GM19324 (cell line): ENCODE data around the gene NEUROG3.

Experiments
- ATAC-seq: cut with Tn5 transposase; IDR thresholded peaks from one replicate; pipeline ENCODE4 v1.9.1; 2021; ENCODE audit warnings: mild to moderate bottlenecking, moderate library complexity; ENCODE audit not compliant: unreplicated experiment, low FRiP score

The NEUROG3 gene, protein sequence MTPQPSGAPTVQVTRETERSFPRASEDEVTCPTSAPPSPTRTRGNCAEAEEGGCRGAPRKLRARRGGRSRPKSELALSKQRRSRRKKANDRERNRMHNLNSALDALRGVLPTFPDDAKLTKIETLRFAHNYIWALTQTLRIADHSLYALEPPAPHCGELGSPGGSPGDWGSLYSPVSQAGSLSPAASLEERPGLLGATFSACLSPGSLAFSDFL

DNA sequence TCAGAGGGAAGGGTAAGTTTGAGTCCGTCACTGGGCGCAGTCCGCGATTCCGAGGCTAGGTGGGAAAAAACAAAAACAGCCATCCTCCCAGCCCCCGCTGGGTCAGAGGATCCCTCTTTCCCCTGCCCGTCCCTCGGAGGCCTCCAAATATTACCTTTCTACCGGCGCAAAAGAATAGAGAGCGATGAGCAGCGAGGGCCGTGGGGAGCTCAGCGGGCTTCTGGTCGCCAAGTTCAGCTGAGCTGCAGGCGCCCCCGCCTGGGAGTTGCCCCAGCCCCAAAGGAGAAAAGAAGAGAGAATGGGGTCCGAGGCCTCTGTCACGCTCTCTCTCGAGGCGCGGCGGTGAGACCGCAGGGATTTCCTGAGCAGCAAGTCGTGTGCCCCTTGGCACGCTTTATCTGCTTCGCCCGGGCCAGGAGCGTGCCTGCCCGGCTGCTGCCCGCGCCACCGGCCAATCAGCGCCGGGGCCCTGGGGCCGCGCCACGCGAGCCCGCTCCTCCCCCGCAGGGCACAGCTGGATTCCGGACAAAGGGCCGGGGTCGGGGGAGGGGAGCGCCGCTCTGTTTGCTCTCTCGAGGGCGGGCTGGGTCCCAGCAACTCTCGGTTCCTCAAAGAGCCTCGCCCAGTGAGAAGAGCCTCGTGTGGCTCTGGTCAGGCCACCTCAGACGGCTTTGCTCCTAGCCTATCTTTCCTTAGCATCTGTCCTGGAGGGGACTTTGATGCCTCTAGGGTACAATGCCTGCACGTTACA, at the start of gene NEUROG3:
TSS of gene NEUROG3 (minus strand) at position 367 of the 751 bp plus-strand sequence. CDS start 379 bp downstream, outside the sequence.
- ATAC-seq: peak; percentile 65

DNA sequence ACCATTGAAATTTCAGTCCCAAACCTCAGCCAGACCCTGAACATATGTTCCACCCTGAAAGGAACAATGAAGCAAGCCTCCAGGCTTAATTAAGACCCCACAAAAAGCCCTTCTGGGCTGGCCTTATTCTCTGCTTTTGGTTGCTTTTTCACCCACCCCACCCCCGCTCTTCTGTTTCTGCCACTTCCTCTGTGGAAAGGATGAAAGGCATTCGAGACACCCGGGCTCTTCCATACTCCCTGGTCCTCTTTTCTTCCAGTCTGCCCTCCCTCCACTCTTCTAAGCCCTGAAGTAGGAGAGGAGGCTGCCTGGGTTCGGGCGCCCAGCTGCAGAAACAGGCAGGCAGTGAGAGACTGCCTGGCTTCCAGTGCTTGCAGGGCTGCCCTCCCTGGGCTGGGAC, 47.4 kb upstream of the NEUROG3 start:
- ATAC-seq: no peak

DNA sequence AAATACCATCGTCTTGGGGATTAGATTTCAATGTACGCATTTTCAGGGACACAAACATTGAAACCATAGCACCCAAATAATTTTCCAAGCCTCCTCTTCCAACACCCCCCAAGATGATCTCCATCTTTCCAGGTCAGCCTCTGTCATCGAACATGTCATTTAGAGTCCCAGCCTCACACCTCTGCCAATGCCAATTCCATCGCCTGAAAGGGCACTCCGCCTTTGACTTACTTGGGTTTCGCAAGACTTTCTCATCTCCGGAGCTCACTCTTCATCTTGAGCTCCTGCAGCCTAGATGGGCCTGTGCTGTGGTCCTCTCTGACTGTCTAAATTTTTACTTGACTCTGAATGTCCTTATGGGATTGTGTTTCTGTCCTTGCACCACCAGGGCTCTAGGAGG, 46.4 kb upstream of the NEUROG3 start:
- ATAC-seq: no peak

DNA sequence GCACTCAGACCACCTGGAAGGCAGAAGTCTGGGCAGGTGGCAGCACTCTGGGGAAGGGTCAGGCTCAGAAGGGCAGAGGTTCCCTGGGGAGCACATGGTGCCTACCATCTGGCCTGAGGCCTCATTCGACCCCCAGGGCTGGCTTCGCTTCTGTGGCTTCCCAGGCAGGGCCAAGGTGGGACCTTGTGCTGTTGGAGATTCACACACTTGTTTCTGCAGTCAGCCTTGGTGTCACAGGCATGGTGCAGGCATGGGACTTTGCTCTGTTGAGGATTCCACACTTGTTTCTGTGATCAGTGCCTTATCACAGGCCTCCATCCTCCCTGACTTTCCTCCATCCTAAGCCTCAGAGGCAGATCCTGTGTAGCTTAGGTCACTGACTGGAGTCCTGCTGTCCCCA, 45.5 kb upstream of the NEUROG3 start:
- ATAC-seq: no peak

DNA sequence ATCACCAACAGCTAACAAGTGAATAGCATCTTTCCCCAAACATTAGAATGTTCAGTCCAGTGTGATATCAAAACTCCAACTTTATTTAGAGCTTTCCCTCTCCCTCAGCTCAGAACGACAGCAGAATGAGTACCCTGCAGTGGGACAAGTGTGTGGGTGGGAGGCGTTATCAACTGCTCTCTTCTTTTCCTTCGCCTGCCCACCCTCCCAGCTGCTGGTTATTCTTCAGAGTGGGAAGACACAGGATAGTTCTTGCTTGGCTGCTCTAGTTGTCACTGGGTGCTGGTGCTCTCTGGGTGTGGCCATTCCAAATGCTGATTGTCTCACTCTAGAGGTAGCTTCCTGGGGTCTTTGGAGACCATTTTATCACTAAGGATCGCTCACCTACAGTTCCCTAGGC, 43.1 kb upstream of the NEUROG3 start:
- ATAC-seq: no peak

DNA sequence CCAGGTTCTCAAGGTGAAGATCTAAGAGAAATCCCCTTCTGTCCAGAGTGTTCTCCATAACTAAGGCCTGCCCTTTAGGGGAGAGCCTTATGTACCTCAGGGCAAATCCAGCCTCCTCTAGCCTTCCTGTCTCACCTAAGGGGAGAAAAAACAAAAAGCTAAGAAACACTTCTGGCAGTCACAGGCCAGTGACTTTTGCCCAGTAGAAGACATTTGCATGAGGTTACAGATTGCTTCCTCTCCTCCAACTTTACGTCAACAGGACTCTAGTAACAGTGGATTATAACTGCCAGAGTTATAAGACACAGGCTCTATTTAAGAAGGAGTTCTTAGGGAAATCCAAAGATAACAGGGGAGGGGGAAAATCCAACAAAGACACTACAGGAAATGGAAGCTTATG, 40.9 kb upstream of the NEUROG3 start:
- no peak for ATAC-seq

DNA sequence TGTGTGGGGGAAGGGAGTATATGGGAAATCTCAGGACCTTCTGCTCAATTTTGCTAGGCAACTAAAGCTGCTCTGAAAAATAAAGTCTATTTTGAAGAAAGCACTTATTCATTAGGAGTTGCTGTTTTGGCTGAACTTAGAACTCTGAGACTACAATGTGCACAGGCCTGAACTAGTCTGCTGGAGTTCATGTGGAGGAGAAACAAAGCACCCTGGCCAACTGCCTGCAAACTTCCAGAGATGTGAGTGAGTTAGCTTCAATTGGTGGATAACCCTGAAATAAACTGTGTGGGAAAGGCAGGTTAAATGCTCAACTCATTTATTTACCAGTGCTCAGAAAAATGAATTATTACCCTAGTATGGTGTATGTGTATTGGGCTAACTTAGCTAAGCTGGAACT, 39.5 kb upstream of the NEUROG3 start:
- ATAC-seq: no peak

DNA sequence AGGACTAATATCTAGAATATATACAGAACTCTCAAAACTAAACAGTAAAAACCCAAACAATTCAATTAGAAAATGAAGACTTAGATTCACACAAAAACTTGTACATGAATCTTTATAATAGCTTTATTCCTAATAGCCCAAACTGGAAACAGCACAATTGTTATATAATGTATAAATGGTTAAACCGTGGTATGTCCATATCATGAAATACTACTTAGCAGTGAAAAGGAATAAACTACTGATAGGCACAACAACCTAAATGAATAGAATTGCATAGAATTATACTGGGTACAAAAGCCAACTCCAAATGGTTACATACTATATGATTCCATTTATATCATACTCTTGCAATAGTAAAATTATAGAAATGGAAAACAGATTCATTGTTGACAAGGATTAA, 35.9 kb upstream of the NEUROG3 start:
- ATAC-seq: no peak

DNA sequence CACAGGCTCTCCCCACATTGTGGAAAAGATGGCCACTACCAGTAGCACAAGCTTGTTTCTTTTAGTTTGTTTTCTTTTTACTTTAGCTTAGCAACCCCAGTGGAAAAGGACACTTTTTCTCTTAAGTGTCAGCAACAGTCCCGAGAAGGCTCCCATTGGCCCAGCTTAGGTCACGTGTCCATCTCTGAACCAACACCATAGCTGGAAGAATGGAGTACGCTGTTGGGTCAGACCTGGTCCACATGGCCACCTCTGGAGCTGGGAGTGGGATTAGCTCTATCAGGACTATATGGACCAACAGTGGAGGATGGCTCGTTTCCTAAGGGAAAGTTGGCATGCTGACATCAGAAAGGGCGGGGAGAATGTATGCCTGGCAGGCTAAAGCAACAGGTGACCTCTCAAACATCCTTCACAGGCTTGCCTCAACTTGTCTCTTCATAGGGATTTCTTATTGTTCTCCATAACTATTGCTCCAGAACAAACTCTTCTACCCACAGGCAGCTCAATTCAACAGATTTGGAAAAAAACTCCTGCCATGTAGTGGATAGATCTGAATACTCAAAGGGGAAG, 27.6 kb upstream of the NEUROG3 start:
- ATAC-seq: no peak

DNA sequence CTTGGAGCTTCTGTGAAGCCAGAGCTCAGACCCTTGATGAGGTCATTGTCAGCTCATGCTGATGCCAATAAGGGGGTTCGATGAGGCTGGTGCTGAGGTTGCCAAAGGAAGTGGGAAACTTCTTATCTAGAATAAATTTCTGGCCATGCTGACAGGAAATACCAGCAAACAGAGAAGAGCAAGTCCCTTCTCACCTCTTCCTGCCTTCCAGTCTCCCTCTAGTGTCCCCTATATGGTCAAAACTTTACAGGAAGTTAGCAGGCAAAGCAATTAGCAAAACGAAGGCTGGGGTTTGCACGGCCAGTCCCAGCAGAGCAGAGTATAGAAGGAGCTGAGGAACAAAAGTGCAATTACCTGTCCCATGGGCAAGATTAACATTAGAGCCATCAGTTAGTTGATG, 15.1 kb upstream of the NEUROG3 start:
- ATAC-seq: no peak

DNA sequence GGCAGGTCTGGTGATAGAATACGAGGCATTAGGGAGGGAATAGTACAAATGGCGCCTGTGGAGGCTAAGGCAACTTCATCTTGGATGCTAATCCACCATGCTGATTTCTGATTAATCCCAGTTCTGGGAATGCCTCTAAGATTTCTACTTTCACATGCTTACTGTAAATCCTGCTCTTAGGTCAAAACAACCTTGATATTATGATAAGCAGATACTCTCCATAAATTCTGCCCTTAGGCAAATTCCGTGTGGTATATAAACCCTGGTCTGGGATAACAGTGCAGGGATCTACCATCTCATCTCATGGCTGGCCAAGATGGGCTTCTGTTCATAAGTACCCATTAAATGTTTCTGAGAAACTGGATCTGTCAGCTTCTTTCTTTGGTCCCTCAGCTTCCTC, 11.4 kb upstream of the NEUROG3 start:
- ATAC-seq: no peak

DNA sequence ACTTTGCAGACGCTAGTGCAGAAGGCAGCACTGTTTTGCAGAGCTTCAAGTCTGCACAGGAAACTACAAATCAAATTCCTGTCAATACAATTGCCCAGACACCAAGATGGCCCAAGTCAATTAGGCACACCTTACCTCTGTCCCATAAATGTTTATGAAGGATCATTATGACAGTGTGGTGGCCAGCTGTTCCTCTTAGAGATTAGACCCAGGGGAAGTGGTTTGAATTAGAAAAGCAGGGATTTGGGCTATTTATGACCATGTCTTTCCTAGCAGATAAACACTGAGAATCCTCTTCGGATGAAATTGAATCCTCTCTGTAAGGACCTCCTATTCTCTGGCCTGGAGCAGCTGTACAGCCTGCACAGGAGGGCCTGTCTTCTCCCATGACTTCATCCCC, 9.9 kb upstream of the NEUROG3 start:
- no peak for ATAC-seq

DNA sequence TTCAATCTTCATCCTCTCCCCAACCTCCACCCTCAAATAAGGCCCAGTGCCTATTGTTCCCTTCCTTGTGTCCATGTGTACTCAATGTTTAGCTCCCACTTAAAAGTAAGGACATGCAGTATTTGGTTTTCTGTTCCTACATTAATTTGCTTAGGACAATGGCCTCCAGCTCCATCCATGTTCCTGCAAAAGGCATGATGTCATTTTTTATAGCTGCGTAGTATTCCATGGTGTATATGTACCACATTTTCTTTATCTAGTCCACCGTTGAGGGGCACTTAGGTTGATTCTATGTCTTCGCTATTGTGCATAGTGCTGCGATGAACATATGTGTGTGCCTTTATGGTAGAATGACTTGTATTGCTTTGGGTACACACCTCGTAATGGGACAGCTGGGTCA, 7.2 kb upstream of the NEUROG3 start:
- no peak for ATAC-seq

DNA sequence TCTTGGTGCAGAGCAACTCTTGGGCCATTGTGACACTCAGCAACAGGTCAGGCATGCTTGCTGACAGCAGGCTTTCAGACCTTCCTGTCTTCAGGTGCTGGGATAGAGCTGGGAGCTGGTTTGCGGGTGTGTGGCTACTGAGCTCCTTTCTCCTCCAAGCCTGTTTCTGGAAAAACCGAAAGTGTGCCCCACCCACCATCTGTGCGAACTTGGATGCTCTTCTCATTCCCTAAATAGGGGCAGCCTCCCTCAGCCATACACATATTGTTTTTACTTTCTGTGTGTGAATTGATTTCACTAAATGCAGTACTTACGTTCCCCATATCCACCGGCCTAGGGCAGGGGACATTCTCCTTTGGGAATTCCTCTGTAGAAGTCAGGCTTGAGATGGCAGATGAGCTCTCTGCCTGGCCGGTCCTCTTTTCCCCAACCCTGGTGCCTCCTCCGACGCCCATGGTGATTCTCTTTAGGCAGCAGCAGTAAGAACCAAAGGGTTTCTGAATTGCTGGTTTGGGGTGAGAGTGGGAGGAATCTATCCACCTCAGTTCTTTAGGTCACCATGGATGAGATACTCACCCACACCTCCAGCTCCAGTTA, 6.3 kb upstream of the NEUROG3 start:
- ATAC-seq: no peak

DNA sequence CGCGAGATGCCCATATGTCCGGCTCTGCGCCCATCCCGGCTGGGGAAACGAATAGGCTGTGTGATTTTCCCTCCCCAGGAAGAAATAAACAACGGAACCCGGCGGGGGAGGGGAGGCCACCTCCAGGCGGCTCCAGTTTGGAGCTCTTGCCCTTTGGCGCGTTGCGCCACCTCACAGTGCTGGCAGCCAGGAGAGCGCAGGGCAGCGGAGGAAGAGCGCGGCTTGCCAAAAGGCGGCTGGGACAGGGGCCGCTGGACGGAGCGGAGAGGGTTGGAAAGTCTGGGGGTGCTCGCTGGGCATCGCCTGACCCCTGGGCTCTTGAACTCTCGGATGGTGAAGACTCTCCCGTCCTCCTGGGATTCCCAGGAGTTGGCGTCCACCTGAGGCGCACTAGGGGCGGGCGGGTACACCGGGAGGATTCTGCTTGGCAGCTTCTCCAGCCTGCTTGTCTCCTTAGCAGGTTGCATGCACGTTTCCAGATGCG, 5.3 kb upstream of the NEUROG3 start:
- no peak for ATAC-seq

DNA sequence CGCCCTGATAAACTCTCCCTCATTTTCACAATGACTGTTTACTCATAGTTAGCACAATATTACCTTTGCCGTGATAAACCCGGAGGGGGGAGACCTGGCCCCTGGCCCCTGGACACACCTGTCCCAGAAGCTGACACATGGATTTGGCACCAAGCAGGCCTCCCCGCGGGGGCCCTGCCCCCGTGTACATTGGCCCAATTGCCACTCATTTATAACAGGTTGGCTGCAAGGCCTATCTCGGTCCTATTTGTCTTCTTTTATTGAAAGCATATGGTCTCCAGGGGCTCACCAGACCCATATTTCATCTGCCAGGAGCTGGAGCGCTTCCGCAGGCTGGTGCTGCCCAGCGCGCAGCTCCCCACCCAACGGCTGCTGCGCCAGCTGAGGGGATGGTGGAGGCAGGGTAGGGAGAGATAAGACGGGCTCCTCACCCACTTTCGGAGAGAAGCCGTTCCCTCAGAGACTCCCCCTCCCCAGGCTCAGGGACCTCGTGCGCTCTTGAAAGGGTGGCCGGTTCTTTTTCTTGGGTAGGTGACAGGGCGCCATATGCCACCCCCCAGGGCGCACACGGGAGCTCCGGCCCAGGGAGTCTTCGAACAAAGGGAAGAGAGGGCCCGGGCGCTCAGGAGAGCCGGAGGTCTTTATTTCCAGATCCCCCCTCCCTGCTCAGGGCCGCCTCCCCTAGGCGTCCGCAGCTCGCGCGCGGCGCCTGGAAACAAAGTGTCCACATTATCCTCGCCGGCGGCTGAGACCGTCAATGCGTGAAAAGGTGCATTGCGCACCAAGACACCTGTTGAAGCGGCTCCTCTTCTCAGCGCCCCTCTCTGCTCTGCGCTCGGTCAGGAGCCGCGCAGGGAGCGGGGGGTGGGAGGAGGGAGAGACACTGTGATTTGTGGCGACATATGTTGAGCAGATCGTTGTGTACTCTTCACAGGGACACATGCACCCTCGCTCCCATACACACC, 4.3 kb upstream of the NEUROG3 start:
- ATAC-seq: no peak

DNA sequence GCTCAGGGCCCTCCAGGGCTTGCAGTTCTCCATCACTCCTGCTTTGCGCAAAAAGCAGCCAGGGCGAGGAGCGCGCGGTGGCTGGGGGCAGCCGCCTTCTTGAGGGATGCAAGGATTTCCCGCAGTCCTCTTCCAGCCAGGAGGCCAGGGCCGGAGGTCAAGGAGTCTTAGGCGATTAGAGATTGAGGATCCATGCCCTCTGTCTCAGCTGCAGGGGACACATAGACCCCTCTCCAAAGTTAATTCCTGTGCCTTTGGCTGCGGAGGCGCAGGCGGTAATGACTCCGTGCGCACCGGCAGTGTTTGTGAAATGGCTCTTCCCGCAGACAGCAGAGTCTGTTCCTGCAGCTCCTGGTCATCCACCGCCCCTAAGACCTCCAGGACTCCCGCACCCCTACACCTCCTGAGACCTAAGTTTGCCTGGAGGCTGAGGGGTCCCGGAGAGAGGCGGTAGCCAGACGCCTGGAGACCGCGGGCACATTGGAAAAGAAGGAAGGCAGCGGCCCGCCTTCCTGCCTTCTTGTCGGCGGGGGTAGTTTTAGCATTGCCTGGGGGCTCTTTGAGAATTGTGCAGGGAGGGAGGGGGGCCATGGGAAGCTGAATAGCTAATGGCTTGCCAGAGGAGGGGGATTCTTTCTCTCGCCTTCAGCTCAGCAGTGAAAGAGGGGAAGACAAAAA, 3.3 kb upstream of the NEUROG3 start:
- ATAC-seq: no peak

DNA sequence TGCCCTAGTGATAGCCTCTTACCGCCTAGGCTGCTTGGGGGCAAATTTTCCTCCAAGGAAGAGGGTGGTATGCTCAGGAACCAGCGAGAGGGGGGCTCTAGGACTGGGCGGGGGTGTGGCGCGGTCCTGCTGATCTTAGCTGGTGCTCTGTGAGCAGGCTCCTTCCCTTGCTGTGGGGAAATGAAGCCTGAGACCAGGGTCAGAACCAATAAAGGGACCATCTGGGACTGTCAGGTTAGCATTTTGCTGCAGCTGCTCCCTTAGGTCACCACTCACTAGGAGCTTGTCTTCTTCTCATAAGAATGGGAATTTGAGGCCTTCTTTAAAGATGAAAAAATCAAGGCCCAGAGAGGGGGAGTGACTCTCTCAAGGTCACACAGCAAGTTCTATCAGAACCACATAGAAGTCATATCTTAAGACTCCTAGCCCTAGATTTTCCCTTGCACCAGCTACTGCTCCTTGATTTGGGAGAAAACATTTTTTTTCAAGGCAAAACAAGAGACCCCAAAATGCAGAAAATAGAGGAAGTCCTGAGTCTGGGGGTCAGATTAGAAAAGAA, 2.0 kb upstream of the NEUROG3 start:
- no peak for ATAC-seq

DNA sequence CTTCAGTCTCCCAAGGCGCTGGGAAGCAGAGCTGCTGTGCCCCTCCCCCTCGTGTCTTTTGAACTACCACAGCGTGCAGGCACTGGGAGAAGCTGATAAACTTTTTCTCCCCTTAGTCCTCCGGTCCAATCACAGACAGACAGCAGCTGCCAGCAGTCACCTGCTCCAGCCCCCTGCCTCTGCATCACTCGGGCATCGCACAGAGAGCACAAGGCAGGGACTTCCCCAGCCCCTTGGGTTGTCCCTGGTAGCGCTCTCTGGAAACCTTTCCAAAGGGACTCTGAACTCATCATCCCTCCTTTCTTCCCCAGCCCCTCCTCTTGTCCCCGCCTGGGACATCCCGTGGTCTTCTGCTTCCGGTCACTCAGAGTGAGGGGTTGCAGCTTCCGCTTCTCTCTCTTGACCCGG, 1.4 kb upstream of the NEUROG3 start:
- ATAC-seq: no peak
